NCI-H774 (cell line): Measurements from ENCODE around the gene PIRT.

Experiments
- DNase-seq: peaks from one replicate; lab custom pipeline; 2025; lab: John Stamatoyannopoulos, UW

Gene PIRT

DNA sequence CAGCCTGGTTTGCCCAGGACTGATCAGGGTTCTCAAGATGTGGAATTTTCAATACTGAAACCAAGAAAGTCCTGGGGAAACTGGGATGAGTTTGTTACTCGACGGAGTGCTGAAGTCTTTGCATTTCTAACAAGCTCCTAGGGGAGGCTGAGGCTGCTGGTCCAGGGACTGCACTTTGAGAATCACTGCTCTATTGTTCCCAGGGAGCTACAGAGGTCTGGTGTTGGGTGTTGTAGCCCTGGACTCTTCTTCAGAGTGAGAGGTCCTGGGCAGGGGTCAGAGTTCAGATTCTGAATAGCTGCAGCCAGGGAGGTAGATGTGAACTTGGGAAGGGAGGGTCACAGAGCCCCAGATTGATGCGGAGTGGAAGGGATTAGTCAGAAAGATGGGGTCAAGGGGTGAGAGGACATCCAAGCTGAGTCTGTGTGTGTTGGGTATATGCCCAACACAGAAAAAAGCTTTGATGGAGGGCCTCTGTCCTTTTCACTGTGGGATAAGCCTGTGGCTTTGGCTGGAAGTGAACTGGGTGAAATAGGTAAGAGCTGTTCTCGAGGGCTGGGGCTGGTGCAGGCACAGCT lies 48.1 kb downstream of the PIRT start:
- DNase-seq = no peak

DNA sequence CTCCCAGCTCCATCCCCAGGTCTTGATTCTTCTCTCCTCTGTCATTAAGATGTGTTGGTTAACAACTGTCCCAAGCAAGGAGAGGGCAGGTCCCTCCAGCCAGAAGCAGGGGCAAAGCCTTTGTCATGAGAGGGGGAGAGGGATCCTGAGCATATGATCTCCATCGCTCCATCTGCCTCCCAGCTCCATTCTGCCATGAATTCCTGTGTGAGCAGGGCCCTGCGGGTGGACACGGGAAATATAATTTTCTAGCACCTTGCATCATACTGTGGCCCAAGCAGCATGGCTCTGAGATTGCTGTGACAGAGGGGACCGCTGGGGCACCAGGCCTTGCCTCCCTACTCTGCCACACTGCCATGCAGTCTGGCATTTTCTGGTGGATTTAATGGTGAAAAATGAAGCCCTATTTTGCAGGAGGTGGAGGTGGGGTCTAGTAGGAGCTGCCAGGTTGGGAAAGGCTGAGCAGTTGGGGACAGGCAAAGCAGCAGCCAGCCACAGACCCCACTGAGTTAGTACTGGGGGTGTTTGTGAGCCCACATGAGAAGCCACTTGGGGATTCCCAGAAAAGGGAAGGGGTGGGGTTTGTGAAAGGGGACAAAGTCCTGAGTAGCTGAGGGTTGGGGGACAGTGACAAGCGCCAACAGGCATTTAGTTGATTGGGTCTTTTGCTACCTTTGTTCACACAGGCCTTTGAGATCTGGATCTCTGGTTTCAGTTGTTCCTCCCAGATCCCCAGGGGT lies 50.4 kb downstream of the PIRT start:
- no peak for DNase-seq

DNA sequence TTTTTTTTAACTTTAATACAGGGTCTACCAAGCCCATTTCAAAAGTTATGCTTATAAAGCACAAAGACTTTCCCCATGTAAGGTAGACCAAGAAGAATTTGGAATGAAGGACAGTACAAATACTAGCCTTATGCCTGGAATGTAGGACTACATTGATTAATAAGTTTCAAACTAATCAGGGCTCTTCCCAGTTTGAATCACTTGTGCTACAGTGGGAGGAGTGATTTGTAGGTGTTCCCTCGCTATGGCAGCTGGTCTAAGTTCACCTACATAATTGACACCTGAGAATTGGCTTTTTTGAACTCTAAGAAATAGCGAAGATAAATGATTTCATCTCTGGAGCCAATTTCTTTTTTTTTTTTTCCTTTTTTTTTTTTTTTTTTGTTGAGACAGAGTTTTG lies 52.6 kb downstream of the PIRT start:
- no peak for DNase-seq

DNA sequence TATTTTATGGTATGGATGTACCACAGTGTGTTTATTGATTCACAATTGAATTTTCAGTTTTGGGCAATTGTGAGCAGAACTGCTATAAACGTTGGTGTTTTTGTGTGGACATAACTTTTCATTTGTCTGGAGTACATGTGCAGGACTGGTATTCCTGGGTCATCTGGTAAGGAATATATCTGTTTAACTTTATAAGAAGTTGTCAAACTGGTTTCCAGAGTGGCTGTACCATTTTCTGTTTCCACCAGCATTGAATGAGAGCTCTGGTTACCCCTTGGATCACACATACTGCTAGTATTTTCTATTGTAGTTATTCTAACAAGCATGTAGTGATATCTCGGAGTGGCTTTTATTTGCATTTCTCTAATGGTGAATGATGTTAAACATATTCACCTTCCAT lies 58.3 kb downstream of the PIRT start:
- no peak for DNase-seq

DNA sequence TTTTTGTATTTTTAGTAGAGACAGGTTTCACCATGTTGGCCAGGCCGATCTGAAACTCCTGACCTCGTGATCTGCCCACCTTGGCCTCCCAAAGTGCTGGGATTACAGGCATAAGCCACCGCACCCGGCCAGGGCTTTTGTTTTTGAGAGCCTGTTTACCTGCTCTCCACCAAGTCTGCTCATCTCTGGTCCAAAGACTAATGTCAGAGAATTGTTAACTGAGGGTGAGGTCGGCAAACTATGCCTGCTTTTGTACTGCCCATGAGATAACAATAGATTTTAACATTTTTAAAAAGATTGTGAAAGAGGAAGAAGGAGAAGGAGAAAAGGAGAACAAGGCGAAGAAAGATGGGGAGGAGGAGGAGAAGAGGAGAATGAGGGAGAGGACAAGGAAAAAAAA lies 60.0 kb downstream of the PIRT start:
- no peak for DNase-seq

DNA sequence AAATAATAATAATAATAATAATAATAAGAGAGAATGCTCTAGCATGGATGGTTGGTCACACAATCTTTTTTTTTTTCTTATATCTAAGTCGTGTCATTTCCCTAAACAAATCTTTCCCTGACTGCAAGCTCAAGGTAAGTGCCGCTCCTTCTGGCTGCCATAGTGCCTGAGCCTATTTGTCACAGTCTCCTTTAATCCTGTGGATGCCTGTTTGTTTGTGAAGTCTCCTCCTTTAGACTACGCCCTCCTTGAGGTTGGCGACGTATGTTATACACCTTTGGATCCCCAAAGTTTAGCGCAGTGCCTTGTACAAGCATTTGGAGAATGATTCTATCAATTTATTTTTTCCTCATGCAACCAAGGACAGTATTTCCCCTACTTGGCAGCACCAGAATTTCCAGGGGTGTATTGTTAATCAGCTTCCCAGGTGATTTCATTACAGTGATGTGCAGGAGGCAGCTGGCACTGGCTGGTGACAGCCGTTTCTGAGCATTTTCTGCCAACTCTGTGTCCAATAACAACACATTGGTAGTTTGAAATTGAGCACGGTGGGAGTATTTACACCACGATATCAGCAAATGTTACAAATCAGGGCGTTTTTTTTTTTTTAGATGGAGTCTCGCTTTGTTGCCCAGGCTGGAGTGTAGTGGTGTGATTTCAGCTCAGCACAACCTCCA lies 60.6 kb downstream of the PIRT start:
- no peak for DNase-seq

DNA sequence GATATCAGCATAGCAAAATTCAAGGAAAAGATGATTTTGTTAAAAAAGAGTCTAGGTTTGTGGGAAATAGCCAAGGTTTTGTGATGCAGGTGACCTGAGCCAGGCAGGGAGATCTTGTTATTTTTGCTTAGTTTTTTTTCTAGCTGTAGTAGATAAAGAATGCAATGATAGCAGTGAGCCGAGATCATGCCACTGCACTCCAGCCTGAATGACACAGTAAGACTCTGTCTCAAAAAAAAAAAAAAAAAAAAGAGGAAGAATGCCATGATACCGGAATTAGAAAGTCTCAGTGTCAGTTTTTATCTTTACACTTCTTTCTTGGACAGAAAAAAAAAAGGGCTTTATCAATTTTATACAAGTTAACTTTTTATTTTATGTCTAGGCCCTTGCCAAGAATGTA lies 61.5 kb downstream of the PIRT start:
- no peak for DNase-seq

DNA sequence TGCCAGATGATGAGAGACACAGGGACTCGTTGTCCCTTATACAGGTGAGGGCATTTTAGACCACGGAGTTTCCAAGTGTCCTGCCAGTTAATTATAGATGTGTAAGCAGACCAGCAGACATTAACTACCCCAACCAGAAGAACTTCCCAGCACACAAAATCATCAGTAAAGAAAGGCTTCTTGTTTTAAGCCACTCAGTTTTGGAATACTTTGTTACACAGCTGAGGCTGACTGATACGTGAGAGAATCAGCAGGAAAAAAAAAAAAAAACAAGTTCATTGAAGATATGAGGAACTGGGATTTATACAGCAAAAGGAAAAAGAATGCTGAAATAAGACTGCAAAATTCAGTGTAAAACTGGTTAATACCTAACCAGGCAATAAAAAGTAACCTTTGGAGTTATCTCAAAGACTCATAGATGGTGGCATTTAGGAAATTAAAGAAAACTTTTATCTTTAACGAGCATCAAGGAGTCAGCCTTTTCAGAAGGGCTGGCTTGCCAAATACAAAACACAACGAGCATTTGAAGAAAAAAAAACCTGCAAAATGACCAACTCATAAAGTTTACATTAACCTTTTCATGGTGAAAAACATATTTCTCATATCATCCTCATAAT lies 62.0 kb downstream of the PIRT start:
- no peak for DNase-seq

DNA sequence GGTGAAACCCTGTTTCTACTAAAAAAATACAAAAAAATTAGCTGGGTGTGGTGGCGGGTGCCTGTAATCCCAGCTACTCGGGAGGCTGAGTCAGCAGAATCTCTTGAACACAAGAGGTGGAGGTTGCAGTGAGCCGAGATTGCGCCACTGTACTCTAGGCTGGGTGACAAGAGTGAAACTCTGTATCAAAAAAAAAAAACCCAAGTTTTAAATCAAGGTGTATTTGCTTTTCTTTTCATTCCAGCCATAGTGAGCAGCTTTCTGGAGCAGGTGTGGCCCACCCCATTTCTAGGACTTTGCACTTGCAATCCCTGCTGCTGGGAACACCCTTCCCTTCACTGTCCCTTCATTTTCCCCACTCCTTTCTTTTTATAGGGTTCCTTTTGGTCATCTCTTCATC lies 62.8 kb downstream of the PIRT start:
- no peak for DNase-seq

DNA sequence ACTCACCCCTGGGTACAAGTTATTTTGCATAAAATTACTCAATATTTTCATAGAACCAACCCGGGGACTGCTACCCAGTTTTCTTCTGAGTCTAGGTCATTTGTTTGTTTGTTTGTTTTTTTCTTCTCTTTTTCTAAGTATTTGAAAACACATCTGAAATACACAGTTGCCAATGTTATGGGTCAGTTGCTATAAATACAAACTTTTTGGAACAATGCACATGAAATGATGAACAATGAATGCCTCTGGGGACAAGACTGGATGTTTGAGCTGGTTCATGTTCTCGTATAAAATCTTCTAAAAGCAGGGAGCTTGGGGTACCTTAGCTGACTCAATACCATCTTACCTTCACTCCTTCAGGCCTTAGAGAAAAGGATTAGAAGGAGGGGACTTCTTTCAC lies 64.5 kb downstream of the PIRT start:
- no peak for DNase-seq
